OCI-LY7 (cell line): ENCODE results near the gene UNC5A. TPM values are rescaled to one million over a fixed set of nuclear protein-coding genes. Genes with fewer than 3 reads are reported as not detected.

Experiments used
- BruUV-seq: library from RNA; stranded (reverse); fragments of 400-500 nt; replicated peaks from 2 replicates; lab custom pipeline; 2021; lab: Mats Ljungman, UMichigan
- CTCF ChIA-PET: fragments of 300-600 bp; sonication (Branson Sonifier 250); formaldehyde crosslinking; loops from one replicate; lab custom pipeline; 2022; ENCODE audit warnings: antibody characterized with exemption; ENCODE audit not compliant: unreplicated experiment; lab: Charles Lee
- POLR2A ChIA-PET: fragments of 300-600 bp; sonication (Branson Sonifier 250); formaldehyde crosslinking; loops from one replicate; lab custom pipeline; 2022; ENCODE audit warnings: antibody characterized with exemption; lab: Charles Lee
- DNase-seq: peaks from one replicate; pipeline ENCODE4 v3.0.0-alpha.2; 2015; ENCODE audit warnings: low spot score
- H2AFZ ChIP-seq: fragments of 200-600 bp; sonication (generic), shearing (Covaris generic); 2 replicates; pipeline ENCODE4 v1.6.1; 2014; ENCODE audit warnings: mild to moderate bottlenecking, antibody characterized with exemption, low read length, moderate library complexity
- H3K27ac ChIP-seq: fragments of 200-600 bp; sonication (generic); 2 replicates; pipeline ENCODE4 v1.5.1; 2014; ENCODE audit warnings: mixed run types, low read depth, mild to moderate bottlenecking, moderate library complexity, low read length, inconsistent platforms; ENCODE audit not compliant: poor library complexity, severe bottlenecking
- H3K36me3 ChIP-seq: fragments of 200-600 bp; sonication (generic); 2 replicates; pipeline ENCODE4 v1.6.1; 2014; ENCODE audit warnings: mild to moderate bottlenecking, antibody characterized with exemption, low read length, moderate library complexity, mixed read lengths; ENCODE audit not compliant: insufficient read depth
- H3K4me1 ChIP-seq: fragments of 200-600 bp; sonication (generic); 2 replicates; pipeline ENCODE4 v1.5.1; 2014; ENCODE audit warnings: mild to moderate bottlenecking, low read length; ENCODE audit not compliant: insufficient read depth, poor library complexity, severe bottlenecking
- H3K4me2 ChIP-seq: fragments of 200-600 bp; sonication (generic); 2 replicates; pipeline ENCODE4 v1.6.1; 2014; ENCODE audit warnings: mild to moderate bottlenecking, low read length
- H3K4me3 ChIP-seq: fragments of 200-600 bp; sonication (generic); 2 replicates; pipeline ENCODE4 v1.5.1; 2014; ENCODE audit warnings: mild to moderate bottlenecking, low read depth, low read length; ENCODE audit not compliant: poor library complexity, severe bottlenecking
- H3K79me2 ChIP-seq: fragments of 200-600 bp; sonication (generic); 2 replicates; pipeline ENCODE4 v1.6.1; 2016; ENCODE audit warnings: low read depth, mild to moderate bottlenecking, low read length, moderate library complexity, mixed read lengths; ENCODE audit not compliant: insufficient read depth
- H3K9me2 ChIP-seq: fragments of 200-600 bp; sonication (generic); 2 replicates; pipeline ENCODE4 v1.6.1; 2016; ENCODE audit warnings: mild to moderate bottlenecking, low read length, mixed read lengths; ENCODE audit not compliant: insufficient read depth
- H3K9me3 ChIP-seq: fragments of 200-600 bp; sonication (generic); 2 replicates; pipeline ENCODE4 v1.6.1; 2014; ENCODE audit warnings: mild to moderate bottlenecking, mixed run types, low read length, mixed read lengths
- H4K20me1 ChIP-seq: fragments of 200-600 bp; sonication (generic); 2 replicates; pipeline ENCODE4 v1.6.1; 2014; ENCODE audit warnings: mild to moderate bottlenecking, antibody characterized with exemption, low read length, moderate library complexity, mixed read lengths; ENCODE audit not compliant: insufficient read depth
- EZH2phosphoT487 ChIP-seq: fragments of 200-600 bp; sonication (generic); IDR thresholded peaks from 2 replicates; pipeline ENCODE4 v1.6.1; 2018; ENCODE audit warnings: low read depth, borderline replicate concordance, mild to moderate bottlenecking, mixed run types, antibody characterized with exemption, low read length, moderate library complexity, mixed read lengths
- intact Hi-C: fragments of 100-400 bp; cut with micrococcal nuclease; formaldehyde crosslinking; loops from one replicate; pipeline ENCODE4 v1.10.0; 2022; ENCODE audit not compliant: unreplicated experiment
- total RNA-seq, 2 experiments: library from RNA; depleted of rRNA in 1 of 2; stranded (reverse); fragments of >200 nt in 1 of 2; shearing (Covaris generic) in 1 of 2; gene quantifications; 2 replicates each; pipeline ENCODE4 v1.2.3, GENCODE V29; 2014 to 2022
- TF ChIP-seq, protein P1 (sequence below): fragments of 200-600 bp; sonication (generic); conservative IDR thresholded peaks from 2 replicates; pipeline ENCODE4 v1.5.1; 2014; ENCODE audit warnings: mild to moderate bottlenecking, antibody characterized with exemption, low read length, moderate library complexity, mixed read lengths

UNC5A gene
- total RNA-seq, 2 experiments from 2014 or later = not detected

DNA sequence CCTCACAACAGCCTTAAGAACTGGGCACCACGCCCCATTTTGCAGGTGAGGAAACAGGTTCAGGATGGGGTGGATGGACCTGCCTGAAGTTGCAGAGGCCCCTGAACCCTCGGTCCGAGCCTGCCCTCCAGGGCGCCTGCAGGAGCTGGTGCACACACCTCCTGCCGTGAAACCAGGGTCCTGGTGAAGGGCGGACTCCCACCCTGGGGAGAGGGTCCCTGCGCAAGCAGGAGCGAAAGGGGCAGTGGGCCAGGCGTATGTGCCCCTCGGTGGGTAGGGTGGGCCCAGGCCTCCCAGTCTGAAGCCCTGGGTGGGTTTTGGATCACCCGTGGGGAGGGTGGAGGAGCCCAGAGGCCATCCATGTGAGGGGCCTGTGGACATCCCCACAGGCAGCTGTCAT is 50.9 kb downstream of the UNC5A start:
- DNase-seq = no peak
- TF ChIP-seq, protein P1, sequence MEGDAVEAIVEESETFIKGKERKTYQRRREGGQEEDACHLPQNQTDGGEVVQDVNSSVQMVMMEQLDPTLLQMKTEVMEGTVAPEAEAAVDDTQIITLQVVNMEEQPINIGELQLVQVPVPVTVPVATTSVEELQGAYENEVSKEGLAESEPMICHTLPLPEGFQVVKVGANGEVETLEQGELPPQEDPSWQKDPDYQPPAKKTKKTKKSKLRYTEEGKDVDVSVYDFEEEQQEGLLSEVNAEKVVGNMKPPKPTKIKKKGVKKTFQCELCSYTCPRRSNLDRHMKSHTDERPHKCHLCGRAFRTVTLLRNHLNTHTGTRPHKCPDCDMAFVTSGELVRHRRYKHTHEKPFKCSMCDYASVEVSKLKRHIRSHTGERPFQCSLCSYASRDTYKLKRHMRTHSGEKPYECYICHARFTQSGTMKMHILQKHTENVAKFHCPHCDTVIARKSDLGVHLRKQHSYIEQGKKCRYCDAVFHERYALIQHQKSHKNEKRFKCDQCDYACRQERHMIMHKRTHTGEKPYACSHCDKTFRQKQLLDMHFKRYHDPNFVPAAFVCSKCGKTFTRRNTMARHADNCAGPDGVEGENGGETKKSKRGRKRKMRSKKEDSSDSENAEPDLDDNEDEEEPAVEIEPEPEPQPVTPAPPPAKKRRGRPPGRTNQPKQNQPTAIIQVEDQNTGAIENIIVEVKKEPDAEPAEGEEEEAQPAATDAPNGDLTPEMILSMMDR = no peak
- TF ChIP-seq EZH2phosphoT487 = no peak
- no peaks in the 10 kb centered on the region for H3K36me3 ChIP-seq
- no peaks in the 10 kb centered on the region for H4K20me1 ChIP-seq
- H3K4me1 ChIP-seq = peaks cover 9% of the 10 kb centered on the region
- no peaks in the 10 kb centered on the region for H3K9me3 ChIP-seq
- ChIA-PET POLR2A (no interaction called here), CTCF (interaction anchor here (0.6 kb wide), 1 partner anchor 210 kb away, joined by 3 read pairs; no protein-coding TSS in a partner anchor)
- H3K79me2 ChIP-seq = no peaks in the 10 kb centered on the region
- no peak overlapping the region for H3K4me3 ChIP-seq
- H3K4me2 ChIP-seq = no peak overlapping the region
- no peaks in the 10 kb centered on the region for H3K9me2 ChIP-seq
- H3K27ac ChIP-seq = no peak overlapping the region
- no peak overlapping the region for H2AFZ ChIP-seq
- no TSS peak for BruUV-seq
- intact Hi-C loops = no loop called here

DNA sequence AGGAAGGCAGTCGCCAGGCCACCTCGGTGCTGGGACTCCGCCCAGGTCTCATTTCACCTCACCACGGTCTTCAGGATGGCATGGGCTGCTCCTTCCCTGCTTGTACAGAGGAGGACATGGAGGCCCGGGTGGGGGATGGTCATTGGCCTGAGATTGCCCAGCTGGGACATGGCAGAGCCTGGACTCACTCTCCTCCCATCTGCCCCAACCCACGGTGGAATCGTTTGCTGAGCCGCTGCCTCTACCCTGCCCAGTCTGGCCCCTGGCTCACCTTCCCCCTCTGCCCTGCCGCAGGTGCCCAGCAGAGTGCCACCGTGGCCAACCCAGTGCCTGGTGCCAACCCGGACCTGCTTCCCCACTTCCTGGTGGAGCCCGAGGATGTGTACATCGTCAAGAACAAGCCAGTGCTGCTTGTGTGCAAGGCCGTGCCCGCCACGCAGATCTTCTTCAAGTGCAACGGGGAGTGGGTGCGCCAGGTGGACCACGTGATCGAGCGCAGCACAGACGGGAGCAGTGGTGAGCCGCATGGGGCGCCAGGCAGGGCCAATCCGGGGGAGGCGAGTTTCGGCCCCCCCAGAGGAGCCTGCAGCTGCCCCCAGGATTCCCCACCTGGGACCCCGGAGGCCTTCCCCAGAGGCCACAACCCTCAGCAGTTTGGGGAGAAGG is 52.1 kb downstream of the UNC5A start:
- POLR2A ChIA-PET = no interaction called here
- no TSS peak for BruUV-seq
- Histone ChIP-seq H3K9me2 (no peaks in the 10 kb centered on the region), H4K20me1 (no peaks in the 10 kb centered on the region), H2AFZ (no peak overlapping the region), H3K36me3 (no peaks in the 10 kb centered on the region), H3K27ac (no peak overlapping the region), H3K4me2 (peak overlapping the region; percentile 57), H3K79me2 (no peaks in the 10 kb centered on the region), H3K4me3 (no peak overlapping the region), H3K4me1 (peaks cover 9% of the 10 kb centered on the region), H3K9me3 (no peaks in the 10 kb centered on the region)
- CTCF ChIA-PET = no interaction called here
- intact Hi-C loops = no loop called here
- TF ChIP-seq EZH2phosphoT487 = no peak
- TF ChIP-seq, protein P1 = peak; percentile 23; the same call in 1 of the 2 replicates
- DNase-seq = peak; percentile 23

DNA sequence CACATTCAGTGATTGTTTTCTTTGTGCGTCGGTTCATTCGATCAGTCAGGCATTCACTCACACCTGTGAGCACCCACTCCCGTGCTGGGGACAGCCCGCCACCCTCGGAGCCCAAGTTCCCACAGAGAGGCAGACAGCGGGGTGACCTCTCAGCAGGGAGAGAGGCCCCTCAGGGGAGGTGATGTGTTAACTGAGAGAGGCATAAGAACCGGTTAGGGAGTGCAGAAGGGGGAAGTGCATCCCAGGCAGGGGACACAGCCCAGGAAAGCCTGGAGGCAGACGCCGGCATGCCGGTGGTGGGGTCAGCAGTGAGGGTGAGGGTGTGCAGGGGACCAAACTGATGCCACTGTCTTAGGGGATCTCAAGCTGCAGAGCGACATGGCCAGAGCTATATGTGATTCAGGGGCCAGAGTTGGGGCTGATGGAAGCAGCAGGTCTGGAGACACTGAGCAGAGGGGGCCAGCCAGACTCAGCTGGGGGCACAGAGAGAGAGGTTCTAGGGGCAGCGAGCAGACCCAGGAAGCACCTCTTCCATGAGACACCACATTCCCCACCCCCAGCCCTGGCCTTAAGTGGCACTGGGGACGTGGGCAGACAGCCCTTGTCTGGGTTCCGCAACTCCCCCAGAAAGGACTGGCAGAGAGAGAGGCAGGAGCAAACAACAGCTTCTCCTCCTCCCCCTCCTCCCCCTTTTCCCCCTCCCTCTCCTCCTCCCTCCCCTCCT is 52.8 kb downstream of the UNC5A start:
- Histone ChIP-seq H4K20me1 (no peaks in the 10 kb centered on the region), H3K36me3 (no peaks in the 10 kb centered on the region), H3K4me3 (no peak overlapping the region), H3K79me2 (no peaks in the 10 kb centered on the region), H3K9me2 (no peaks in the 10 kb centered on the region), H3K9me3 (no peaks in the 10 kb centered on the region), H3K27ac (no peak overlapping the region), H2AFZ (no peak overlapping the region), H3K4me2 (peak overlapping the region; percentile 57), H3K4me1 (peaks cover 9% of the 10 kb centered on the region)
- POLR2A ChIA-PET = no interaction called here
- intact Hi-C loops = no loop called here
- TF ChIP-seq, protein P1 = no peak
- no peak for TF ChIP-seq EZH2phosphoT487
- CTCF ChIA-PET = no interaction called here
- no TSS peak for BruUV-seq
- DNase-seq = peak; percentile 30
